Measurements from ENCODE around the gene TNNT3. TPM values are rescaled to one million over a fixed set of nuclear protein-coding genes. Genes with fewer than 3 reads are reported as not detected.

TNNT3 gene
- total RNA-seq, 3 donors from 2014 or later = 3.5 to 8.2 (median 3.6) TPM

DNA sequence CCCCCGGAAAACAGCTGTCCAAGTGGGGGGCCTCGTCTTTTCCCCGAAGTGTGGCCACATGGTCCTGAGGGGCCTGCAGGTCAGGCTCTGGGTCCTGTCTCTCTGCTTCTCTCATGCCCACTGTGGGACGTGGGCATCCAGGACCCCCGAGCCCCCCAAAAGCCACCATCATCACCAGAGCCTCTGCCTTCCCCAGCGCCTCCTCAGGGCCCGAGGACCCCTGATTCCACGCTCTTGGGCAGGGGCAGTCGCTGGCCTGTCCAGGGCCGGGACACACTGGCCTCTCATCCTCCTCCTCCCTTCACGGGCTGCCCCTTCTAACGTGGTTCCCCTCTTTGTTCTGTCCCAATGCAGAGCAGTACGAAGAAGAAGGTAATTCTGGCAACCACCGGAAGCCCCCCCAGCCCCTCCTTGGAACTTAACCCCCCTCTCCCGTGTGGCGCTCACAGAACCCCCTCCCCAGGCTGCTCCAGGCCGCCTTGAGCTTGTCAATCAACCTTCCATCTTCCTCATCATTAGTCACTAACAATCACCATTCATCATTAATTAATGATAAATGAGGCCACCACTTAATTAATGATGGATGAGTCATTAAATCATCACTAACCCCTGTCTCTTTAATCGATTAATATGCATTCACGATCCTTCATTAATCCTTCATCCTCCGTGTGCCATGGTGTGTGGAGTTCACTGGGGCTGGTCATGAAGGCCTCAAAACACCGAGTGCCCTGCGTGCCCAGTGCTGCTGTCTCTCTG is 3.9 kb downstream of the TNNT3 start:
- no peaks in the 10 kb centered on the region for H3K9me3 ChIP-seq
- DNase-seq (ENCODE audit: low spot score in 2 of 2) = no peak
- H3K27me3 ChIP-seq = no peaks in the 10 kb centered on the region
- intact Hi-C loops (cut with DNase I; ENCODE audit: low total_unique reads) = no loop called here
- no peak for TF ChIP-seq POLR2A (IDR thresholded peaks at IDR 0.05)
- TF ChIP-seq, protein P1, sequence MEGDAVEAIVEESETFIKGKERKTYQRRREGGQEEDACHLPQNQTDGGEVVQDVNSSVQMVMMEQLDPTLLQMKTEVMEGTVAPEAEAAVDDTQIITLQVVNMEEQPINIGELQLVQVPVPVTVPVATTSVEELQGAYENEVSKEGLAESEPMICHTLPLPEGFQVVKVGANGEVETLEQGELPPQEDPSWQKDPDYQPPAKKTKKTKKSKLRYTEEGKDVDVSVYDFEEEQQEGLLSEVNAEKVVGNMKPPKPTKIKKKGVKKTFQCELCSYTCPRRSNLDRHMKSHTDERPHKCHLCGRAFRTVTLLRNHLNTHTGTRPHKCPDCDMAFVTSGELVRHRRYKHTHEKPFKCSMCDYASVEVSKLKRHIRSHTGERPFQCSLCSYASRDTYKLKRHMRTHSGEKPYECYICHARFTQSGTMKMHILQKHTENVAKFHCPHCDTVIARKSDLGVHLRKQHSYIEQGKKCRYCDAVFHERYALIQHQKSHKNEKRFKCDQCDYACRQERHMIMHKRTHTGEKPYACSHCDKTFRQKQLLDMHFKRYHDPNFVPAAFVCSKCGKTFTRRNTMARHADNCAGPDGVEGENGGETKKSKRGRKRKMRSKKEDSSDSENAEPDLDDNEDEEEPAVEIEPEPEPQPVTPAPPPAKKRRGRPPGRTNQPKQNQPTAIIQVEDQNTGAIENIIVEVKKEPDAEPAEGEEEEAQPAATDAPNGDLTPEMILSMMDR (IDR thresholded peaks at IDR 0.05) = no peak
- TF ChIP-seq POLR2AphosphoS5 (IDR thresholded peaks at IDR 0.05) = no peak
- no peaks in the 10 kb centered on the region for H3K4me1 ChIP-seq
- peak overlapping the region in 1 of 2 donors; percentile 93 for H3K27ac ChIP-seq
- H3K36me3 ChIP-seq = no peaks in the 10 kb centered on the region
- no peak overlapping the region for H3K4me3 ChIP-seq

DNA sequence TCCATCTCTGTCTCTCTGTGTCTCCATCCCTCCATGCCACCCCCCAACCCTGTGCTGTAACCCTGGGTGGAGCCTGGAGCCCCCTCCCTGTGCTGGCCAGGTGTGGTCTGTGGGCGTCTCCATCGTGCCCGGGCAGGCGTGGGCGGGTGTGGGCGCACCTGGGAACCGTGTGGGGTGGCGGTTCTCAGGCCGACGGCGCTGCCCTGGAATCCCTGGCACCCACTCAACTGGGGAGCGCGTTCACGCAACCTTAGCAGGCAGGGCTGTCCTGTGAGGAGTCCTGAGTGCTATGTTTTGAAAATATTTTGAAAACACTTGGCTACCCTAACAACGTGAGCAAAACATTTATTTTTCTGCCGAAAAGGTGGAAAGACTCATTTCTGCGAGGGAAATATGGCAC is 4.7 kb downstream of the TNNT3 start:
- Histone ChIP-seq H3K27me3 (no peaks in the 10 kb centered on the region), H3K4me1 (no peaks in the 10 kb centered on the region), H3K36me3 (no peaks in the 10 kb centered on the region), H3K9me3 (no peaks in the 10 kb centered on the region), H3K4me3 (no peak overlapping the region), H3K27ac (peak overlapping the region in 1 of 2 donors; percentile 0)
- DNase-seq (ENCODE audit: low spot score in 2 of 2) = no peak
- intact Hi-C loops (cut with DNase I; ENCODE audit: low total_unique reads) = no loop called here
- TF ChIP-seq, protein P1 (IDR thresholded peaks at IDR 0.05) = no peak
- TF ChIP-seq POLR2A (IDR thresholded peaks at IDR 0.05) = no peak
- TF ChIP-seq POLR2AphosphoS5 (IDR thresholded peaks at IDR 0.05) = no peak

DNA sequence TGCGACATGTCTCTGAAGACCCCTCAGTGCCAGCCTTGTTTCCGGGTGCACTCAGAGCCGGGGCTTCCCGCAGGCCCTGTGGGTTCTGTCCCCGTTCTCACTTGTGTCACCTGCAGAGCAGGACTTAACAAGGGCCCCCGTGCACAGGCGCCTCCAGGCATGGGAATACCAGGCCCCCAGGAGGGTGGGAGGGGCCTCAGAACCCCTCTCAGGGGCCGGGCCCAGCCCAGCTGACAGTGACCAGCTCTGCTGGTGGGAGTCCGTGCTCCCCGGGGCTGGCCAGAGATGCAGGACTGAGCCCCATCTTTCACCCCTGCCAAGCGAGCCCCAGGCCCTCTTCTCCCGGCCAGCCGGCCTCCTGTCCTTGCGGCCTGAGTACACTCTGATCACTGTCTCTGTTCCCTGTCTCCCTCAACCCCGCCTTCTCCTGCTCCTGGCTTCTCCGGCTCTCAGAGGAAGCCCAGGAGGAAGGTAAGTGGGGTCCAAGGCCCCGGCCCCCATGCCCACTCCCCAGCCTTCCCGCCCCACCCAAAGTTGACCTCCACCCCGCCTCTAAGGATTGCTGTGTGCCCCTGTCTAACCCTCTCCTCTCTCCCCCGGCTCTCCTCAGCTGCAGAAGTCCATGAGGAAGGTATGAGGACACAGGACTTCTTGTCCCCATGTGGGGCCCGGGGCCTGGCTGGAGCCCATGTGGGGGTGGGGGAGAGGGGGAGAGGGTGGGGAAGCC is 5.3 kb downstream of the TNNT3 start:
- intact Hi-C loops (cut with DNase I; ENCODE audit: low total_unique reads) = no loop called here
- peak overlapping the region in 1 of 2 donors; percentile 0 for H3K27ac ChIP-seq
- no peak for TF ChIP-seq POLR2AphosphoS5 (IDR thresholded peaks at IDR 0.05)
- no peak for TF ChIP-seq POLR2A (IDR thresholded peaks at IDR 0.05)
- TF ChIP-seq, protein P1 (IDR thresholded peaks at IDR 0.05) = no peak

DNA sequence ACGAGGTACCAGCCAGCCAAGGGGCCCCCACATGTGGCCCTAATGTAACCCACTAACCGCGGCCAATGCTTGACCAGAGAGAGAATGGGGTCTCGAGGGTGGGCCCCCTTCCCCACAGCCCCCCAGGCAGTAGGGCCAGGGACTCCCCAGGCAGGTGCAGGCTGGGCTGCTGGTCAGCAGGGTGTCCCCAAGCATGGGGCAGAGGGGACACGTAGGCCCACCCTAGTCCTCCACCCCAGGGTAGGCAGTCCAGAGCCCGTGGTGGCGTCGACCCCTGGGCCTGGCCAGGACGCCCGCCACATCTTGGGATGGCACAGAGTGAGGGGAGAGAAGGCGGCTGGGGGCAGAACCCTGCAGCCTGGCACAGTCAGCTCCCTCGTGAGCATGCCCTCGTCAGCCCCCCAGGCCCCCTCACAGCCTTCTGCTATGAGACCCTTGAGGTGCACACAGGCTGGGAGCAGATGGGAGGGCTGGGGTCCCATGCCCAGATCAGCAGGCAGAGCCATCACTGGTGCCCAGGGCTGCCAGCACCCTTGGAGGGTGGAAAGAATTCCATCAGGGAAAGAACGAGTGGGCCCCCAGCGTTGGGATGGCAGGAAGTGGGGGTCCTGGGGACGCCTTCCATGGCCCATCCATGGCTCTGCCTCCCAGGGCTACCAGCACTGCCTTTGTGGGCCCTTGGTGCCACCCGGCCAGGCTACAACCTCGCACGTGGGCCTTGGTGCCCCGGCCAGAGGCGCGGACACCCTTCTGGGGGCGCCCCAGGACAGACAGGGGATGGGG is 6.1 kb downstream of the TNNT3 start:
- DNase-seq (ENCODE audit: low spot score in 2 of 2) = no peak

More for the DNA sequence above, 5.3 kb downstream of the TNNT3 start:
- H3K27me3 ChIP-seq = no peaks in the 10 kb centered on the region
- H3K4me3 ChIP-seq = no peak overlapping the region
- no peaks in the 10 kb centered on the region for H3K9me3 ChIP-seq
- DNase-seq (ENCODE audit: low spot score in 2 of 2) = no peak
- H3K36me3 ChIP-seq = no peaks in the 10 kb centered on the region
- no peaks in the 10 kb centered on the region for H3K4me1 ChIP-seq

More for the DNA sequence above, 6.1 kb downstream of the TNNT3 start:
- Histone ChIP-seq H3K4me3 (no peak overlapping the region), H3K4me1 (no peaks in the 10 kb centered on the region), H3K27me3 (no peaks in the 10 kb centered on the region), H3K9me3 (no peaks in the 10 kb centered on the region), H3K36me3 (no peaks in the 10 kb centered on the region), H3K27ac (no peak overlapping the region)
- intact Hi-C loops (cut with DNase I; ENCODE audit: low total_unique reads) = no loop called here
- TF ChIP-seq POLR2AphosphoS5 (IDR thresholded peaks at IDR 0.05) = no peak
- TF ChIP-seq, protein P1 (IDR thresholded peaks at IDR 0.05) = no peak
- TF ChIP-seq POLR2A (IDR thresholded peaks at IDR 0.05) = no peak
